Calu3 (cell line): Measurements from ENCODE around the gene TSC1. TPM values are rescaled to one million over a fixed set of nuclear protein-coding genes. Genes with fewer than 3 reads are reported as not detected.

ENCODE experiments used
- BruUV-seq: library from RNA; stranded (reverse); fragments of 400-500 nt; replicated peaks from 2 replicates; lab custom pipeline; 2021; lab: Mats Ljungman, UMichigan
- CTCF ChIA-PET: fragments of 300-600 bp; sonication (Branson Sonifier 250); formaldehyde crosslinking; loops from one replicate; lab custom pipeline; 2022; ENCODE audit warnings: antibody characterized with exemption; lab: Charles Lee
- DNase-seq: peaks from one replicate; pipeline ENCODE4 v3.0.0; 2022
- H3K27ac Mint-ChIP-seq: one replicate; pipeline ENCODE4 v1.8.0; 2022; ENCODE audit warnings: mixed read lengths; ENCODE audit not compliant: unreplicated experiment
- H3K27me3 Mint-ChIP-seq: one replicate; pipeline ENCODE4 v1.8.0; 2022; ENCODE audit warnings: mixed read lengths; ENCODE audit not compliant: unreplicated experiment
- H3K36me3 Mint-ChIP-seq: one replicate; pipeline ENCODE4 v1.8.0; 2022; ENCODE audit warnings: mild to moderate bottlenecking, moderate library complexity, mixed read lengths; ENCODE audit not compliant: insufficient read depth, unreplicated experiment
- H3K4me1 Mint-ChIP-seq: one replicate; pipeline ENCODE4 v1.8.0; 2022; ENCODE audit warnings: mild to moderate bottlenecking, low read depth, mixed read lengths; ENCODE audit not compliant: unreplicated experiment
- H3K4me3 Mint-ChIP-seq: one replicate; pipeline ENCODE4 v1.8.0; 2022; ENCODE audit warnings: mild to moderate bottlenecking, low read depth, moderate library complexity, mixed read lengths; ENCODE audit not compliant: unreplicated experiment
- H3K9me3 Mint-ChIP-seq: one replicate; pipeline ENCODE4 v1.8.0; 2022; ENCODE audit warnings: low read depth, mixed read lengths; ENCODE audit not compliant: unreplicated experiment
- intact Hi-C: fragments of 100-400 bp; cut with micrococcal nuclease; formaldehyde crosslinking; loops from one replicate; pipeline ENCODE4 v1.10.0; 2022; ENCODE audit not compliant: unreplicated experiment
- total RNA-seq: library from RNA; stranded (reverse); gene quantifications from 2 replicates; pipeline ENCODE4 v1.2.3, GENCODE V29; 2022
- TF ChIP-seq, protein P1 (sequence below): fragments of 200-600 bp; IDR thresholded peaks from one replicate; pipeline ENCODE4 v1.8.0; 2022; ENCODE audit warnings: antibody characterized with exemption; ENCODE audit not compliant: unreplicated experiment

Gene TSC1
- total RNA-seq, 1 experiment from 2014 or later = 31.7 TPM

DNA sequence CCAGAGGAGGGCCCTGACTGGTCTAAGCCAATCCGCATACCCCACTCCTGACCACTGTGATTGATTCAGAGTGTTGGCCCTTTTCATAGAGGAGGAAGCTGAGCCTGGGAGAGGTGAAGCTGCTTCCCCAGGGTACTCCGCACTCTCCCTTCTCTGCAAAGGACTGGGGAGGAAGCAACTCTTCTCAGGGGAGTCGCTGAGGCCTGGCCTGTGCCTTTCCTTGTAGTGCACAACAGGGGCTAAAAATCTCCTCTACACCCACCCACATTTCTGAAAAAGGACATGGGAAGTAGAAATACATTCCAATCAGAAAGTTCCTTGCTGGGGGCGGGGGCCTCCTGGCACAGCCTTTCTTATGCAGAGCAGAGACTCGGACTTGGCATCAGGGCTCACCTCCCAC lies 88.5 kb downstream of the TSC1 start:
- CTCF ChIA-PET = no interaction called here

DNA sequence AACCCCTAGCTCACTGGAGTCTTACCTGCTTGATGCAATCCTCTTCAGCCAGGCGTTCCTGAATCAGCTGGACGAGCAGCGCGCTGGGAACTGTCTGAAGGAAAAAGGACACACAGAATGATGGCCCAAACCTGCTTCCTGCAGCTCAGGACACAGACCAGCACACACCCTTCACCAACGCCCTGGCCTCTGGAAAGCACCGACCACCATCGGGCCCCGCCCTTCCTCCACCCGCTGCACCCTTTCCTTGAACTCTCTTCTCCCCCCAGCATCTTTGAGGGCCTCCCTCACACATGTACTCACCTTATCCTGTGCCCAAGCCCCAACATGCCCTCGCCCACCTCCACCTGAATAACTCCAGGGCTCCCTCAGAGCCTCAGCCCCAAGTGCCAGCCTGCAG lies 89.6 kb downstream of the TSC1 start:
- intact Hi-C loops = no loop called here
- Mint-ChIP-seq H3K4me1 (no peaks in the 10 kb centered on the region), H3K4me3 (no peak overlapping the region), H3K9me3 (no peaks in the 10 kb centered on the region), H3K27me3 (no peaks in the 10 kb centered on the region), H3K36me3 (no peaks in the 10 kb centered on the region), H3K27ac (no peak overlapping the region)
- no TSS peak for BruUV-seq
- DNase-seq = no peak
- TF ChIP-seq, protein P1, sequence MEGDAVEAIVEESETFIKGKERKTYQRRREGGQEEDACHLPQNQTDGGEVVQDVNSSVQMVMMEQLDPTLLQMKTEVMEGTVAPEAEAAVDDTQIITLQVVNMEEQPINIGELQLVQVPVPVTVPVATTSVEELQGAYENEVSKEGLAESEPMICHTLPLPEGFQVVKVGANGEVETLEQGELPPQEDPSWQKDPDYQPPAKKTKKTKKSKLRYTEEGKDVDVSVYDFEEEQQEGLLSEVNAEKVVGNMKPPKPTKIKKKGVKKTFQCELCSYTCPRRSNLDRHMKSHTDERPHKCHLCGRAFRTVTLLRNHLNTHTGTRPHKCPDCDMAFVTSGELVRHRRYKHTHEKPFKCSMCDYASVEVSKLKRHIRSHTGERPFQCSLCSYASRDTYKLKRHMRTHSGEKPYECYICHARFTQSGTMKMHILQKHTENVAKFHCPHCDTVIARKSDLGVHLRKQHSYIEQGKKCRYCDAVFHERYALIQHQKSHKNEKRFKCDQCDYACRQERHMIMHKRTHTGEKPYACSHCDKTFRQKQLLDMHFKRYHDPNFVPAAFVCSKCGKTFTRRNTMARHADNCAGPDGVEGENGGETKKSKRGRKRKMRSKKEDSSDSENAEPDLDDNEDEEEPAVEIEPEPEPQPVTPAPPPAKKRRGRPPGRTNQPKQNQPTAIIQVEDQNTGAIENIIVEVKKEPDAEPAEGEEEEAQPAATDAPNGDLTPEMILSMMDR = no peak
- CTCF ChIA-PET = no interaction called here

More for the DNA sequence above, 88.5 kb downstream of the TSC1 start:
- TF ChIP-seq, protein P1 = no peak
- Mint-ChIP-seq H3K36me3 (no peaks in the 10 kb centered on the region), H3K4me1 (no peaks in the 10 kb centered on the region), H3K9me3 (no peaks in the 10 kb centered on the region), H3K27ac (no peak overlapping the region), H3K27me3 (no peaks in the 10 kb centered on the region), H3K4me3 (no peak overlapping the region)
- intact Hi-C loops = no loop called here
- no peak for DNase-seq
- BruUV-seq = no TSS peak

DNA sequence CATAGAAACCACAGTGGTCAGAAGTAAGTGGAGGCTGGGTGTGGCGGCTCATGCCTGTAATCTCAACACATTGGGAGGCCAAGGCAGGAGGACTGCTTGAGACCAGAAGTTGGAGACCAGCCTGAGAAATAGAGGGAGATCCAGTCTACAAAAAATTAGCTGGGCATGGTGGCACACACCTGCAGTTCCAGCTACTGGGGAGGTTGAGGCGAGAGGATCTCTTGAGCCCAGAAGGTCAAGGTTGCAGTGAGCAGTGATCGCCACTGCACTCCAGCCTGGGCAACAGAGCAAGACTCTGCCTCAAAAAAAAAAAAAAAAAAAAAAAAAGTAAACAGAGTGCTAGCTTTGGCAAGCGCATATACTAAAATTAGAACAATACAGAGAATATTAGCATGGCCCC lies 90.9 kb downstream of the TSC1 start:
- no TSS peak for BruUV-seq
- TF ChIP-seq, protein P1 = no peak
- DNase-seq = no peak
- Mint-ChIP-seq H3K27ac (no peak overlapping the region), H3K4me3 (no peak overlapping the region), H3K9me3 (no peaks in the 10 kb centered on the region), H3K4me1 (no peaks in the 10 kb centered on the region), H3K36me3 (no peaks in the 10 kb centered on the region), H3K27me3 (no peaks in the 10 kb centered on the region)
- CTCF ChIA-PET = interaction anchor here (0.7 kb wide), 1 partner anchor 15 kb away, joined by 4 read pairs; no protein-coding TSS in a partner anchor
- intact Hi-C loops = no loop called here

DNA sequence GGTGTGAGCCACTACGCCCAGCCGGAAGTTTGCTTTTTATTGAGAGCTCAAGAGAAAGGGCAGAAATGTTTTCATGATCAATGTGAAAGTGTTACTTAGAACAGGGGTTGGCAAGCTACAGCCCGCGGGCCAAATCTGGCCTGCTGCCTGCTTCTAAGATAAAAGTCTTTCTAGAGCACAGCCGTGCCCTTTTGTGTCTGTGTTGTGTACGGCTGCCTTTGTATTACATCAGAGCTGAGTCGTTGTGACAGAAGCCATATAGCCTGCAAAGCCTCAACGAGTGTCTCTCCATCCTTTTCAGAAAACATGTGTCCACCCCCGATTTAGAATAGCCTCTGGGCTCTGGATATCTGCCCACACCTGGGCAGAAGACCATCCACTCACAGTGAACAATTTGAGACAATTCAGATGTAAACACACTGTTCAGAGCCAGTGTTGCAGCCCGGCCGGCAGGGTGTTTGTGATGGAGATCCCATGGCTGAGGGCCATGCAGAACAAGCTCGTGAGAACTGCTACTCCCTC lies 95.2 kb downstream of the TSC1 start:
- no TSS peak for BruUV-seq
- no peak for DNase-seq
- TF ChIP-seq, protein P1 = no peak
- CTCF ChIA-PET = no interaction called here
- no peak overlapping the region for H3K4me3 Mint-ChIP-seq
- intact Hi-C loops = no loop called here
- H3K9me3 Mint-ChIP-seq = no peaks in the 10 kb centered on the region
- H3K27ac Mint-ChIP-seq = no peak overlapping the region
- no peaks in the 10 kb centered on the region for H3K4me1 Mint-ChIP-seq
- no peaks in the 10 kb centered on the region for H3K36me3 Mint-ChIP-seq
- H3K27me3 Mint-ChIP-seq = no peaks in the 10 kb centered on the region
